ENCODE measurements around the gene CARD19. TPM values are rescaled to one million over a fixed set of nuclear protein-coding genes. Genes with fewer than 3 reads are reported as not detected.
"Not testable (repeated sequence)": the region's sequence is repeated elsewhere in the genome, so short reads cannot be mapped to it uniquely, and the experiment has no call there.

The CARD19 gene
- total RNA-seq, 1 experiment from 2014 or later: 26.1 TPM

DNA sequence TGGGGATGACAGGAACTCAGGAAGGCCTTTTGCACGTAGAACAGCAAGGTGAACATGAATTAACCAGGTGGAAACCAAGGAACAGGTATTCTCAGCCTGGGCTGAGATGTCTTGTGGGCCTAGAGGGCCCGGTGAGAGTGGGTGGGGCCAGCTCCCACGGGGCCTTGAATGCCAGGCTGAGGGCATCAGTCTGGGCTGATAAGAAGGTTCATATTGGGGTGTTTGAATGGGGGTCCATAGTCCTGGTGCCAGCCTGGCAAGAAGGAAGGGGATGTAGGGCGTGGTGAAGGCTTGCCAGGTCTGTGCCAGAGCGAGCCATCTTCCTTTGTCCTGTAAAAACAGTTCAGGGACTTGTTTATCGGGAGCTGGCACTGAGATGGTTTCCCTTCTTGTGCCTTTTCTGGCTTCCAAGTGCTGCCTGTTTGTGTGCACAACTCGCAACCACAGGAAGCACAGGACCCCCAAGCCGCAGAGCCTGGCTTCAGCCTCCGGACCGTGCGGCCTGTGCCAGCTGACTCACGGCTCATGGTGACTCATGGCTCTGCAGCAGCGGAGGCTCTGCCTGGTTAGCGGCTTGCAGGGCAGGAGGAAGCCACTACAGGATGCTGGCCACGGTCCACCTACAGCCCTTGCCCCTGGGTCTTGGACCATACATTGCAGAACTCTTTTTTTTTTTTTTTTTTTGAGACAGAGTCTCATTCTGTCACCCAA is 2.4 kb downstream of the CARD19 start:
- BruUV-seq (replicated peaks): no TSS peak
- CTCF ChIA-PET: interaction anchor here (0.7 to 1.3 kb wide), 3 partner anchors 11 to 177 kb away, joined by 3 to 7 read pairs (median 3); no protein-coding TSS in a partner anchor
- H3K27ac Mint-ChIP-seq (ENCODE audit: unreplicated experiment): peak overlapping the region; percentile 36
- H3K4me1 Mint-ChIP-seq (ENCODE audit: low read depth, unreplicated experiment): peaks cover 31% of the 10 kb centered on the region
- H3K9me3 Mint-ChIP-seq (ENCODE audit: low read depth, unreplicated experiment): no peaks in the 10 kb centered on the region
- peaks cover 31% of the 10 kb centered on the region for H3K36me3 Mint-ChIP-seq (ENCODE audit: insufficient read depth, unreplicated experiment)
- DNase-seq: peak; percentile 81
- TF ChIP-seq CTCF (IDR thresholded peaks at IDR 0.05; ENCODE audit: unreplicated experiment): no peak
- H3K4me3 Mint-ChIP-seq (ENCODE audit: low read depth, unreplicated experiment): peak overlapping the region; percentile 86
- intact Hi-C loops (cut with micrococcal nuclease; ENCODE audit: unreplicated experiment): loop anchor here (10.0 kb wide), 1 partner anchor 144 kb away; no protein-coding TSS in a partner anchor
- H3K27me3 Mint-ChIP-seq (ENCODE audit: unreplicated experiment): no peaks in the 10 kb centered on the region

DNA sequence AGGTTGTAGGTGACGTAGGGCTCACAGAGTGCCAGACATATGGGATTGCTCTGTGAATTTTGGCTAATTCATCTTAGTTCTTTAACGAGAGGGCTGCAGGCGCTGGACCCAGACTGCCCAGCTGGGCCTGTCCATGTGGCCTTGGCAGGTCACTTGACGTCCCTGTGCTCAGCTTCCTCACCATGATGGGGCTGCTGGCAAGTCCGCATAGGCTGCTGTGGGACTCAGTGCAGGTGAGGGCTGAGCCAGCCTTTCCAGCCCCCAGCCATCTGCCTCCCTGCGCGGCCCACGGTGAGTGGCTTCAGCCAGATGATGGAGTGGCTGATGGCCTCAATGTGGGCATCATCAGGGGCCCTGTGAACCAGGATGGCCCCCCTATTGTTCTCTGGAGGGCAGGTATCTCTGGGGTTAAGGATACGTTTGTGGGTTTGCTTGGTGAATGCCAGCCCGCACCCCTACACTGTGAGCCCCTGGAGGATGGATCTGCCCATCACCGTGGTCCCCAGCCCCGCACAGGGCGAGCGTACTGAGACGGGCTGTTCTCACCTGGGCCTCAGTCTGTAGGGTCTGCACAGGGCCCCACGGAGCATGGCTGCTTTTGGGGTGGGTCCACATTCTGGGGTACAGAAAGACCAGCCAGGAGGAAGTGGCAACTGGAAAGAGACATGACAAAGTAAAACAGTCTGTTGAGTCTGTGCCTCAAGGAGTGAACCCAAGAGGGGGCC is 3.7 kb downstream of the CARD19 start:
- peaks cover 3% of the 10 kb centered on the region for H3K9me3 Mint-ChIP-seq (ENCODE audit: low read depth, unreplicated experiment)
- no peak for TF ChIP-seq CTCF (IDR thresholded peaks at IDR 0.05; ENCODE audit: unreplicated experiment)
- no peak for DNase-seq
- no peak overlapping the region for H3K4me3 Mint-ChIP-seq (ENCODE audit: low read depth, unreplicated experiment)
- intact Hi-C loops (cut with micrococcal nuclease; ENCODE audit: unreplicated experiment): loop anchor here (10.0 kb wide), 1 partner anchor 145 kb away; no protein-coding TSS in a partner anchor
- H3K27ac Mint-ChIP-seq (ENCODE audit: unreplicated experiment): no peak overlapping the region
- no TSS peak for BruUV-seq (replicated peaks)
- H3K27me3 Mint-ChIP-seq (ENCODE audit: unreplicated experiment): no peaks in the 10 kb centered on the region
- peaks cover 17% of the 10 kb centered on the region for H3K4me1 Mint-ChIP-seq (ENCODE audit: low read depth, unreplicated experiment)
- CTCF ChIA-PET: no interaction called here
- H3K36me3 Mint-ChIP-seq (ENCODE audit: insufficient read depth, unreplicated experiment): peaks cover 26% of the 10 kb centered on the region

GRCh38 chr9:93100276-93100636 is 4.2 kb downstream of the CARD19 start:
- CTCF ChIA-PET: no interaction called here
- no peak for DNase-seq
- no TSS peak for BruUV-seq (replicated peaks)
- Mint-ChIP-seq H3K4me3 (ENCODE audit: low read depth, unreplicated experiment) (no peak overlapping the region), H3K27ac (ENCODE audit: unreplicated experiment) (no peak overlapping the region), H3K4me1 (ENCODE audit: low read depth, unreplicated experiment) (peaks cover 15% of the 10 kb centered on the region), H3K9me3 (ENCODE audit: low read depth, unreplicated experiment) (peaks cover 6% of the 10 kb centered on the region), H3K36me3 (ENCODE audit: insufficient read depth, unreplicated experiment) (peaks cover 26% of the 10 kb centered on the region), H3K27me3 (ENCODE audit: unreplicated experiment) (no peaks in the 10 kb centered on the region)
- intact Hi-C loops (cut with micrococcal nuclease; ENCODE audit: unreplicated experiment): no loop called here
- no peak for TF ChIP-seq CTCF (IDR thresholded peaks at IDR 0.05; ENCODE audit: unreplicated experiment)

- Mint-ChIP-seq H3K36me3 (ENCODE audit: insufficient read depth, unreplicated experiment) (peaks cover 18% of the 10 kb centered on the region), H3K4me1 (ENCODE audit: low read depth, unreplicated experiment) (peaks cover 15% of the 10 kb centered on the region)
- BruUV-seq (replicated peaks); H3K4me3 Mint-ChIP-seq (ENCODE audit: low read depth, unreplicated experiment); H3K27me3 Mint-ChIP-seq (ENCODE audit: unreplicated experiment); intact Hi-C loops (cut with micrococcal nuclease; ENCODE audit: unreplicated experiment); H3K27ac Mint-ChIP-seq (ENCODE audit: unreplicated experiment); DNase-seq; CTCF ChIA-PET; H3K9me3 Mint-ChIP-seq (ENCODE audit: low read depth, unreplicated experiment): not testable (repeated sequence)
These were observed 5.1 kb downstream of the CARD19 start for GRCh38 chr9:93101086-93101485.

DNA sequence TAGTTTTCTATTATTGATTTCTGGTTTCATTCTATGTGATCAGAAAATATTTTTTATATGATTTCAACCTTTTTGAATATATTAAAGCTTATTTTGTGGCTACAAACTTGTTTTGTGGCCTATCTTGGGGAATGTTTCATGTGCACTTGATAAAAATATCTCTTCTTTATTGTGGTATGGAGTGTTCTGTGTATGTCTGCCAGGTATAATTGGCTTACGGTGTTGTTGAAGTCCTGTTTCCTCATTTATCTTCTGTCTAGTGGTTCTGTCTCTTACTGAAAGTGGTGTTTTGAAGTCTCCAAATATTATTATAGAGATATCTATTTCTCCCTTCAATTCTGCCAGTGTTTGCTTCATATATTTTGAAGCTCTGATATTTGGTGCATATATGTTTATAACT is 9.6 kb downstream of the CARD19 start:
- no peak for TF ChIP-seq CTCF (IDR thresholded peaks at IDR 0.05; ENCODE audit: unreplicated experiment)
- CTCF ChIA-PET: no interaction called here
- no peaks in the 10 kb centered on the region for H3K4me1 Mint-ChIP-seq (ENCODE audit: low read depth, unreplicated experiment)
- H3K9me3 Mint-ChIP-seq (ENCODE audit: low read depth, unreplicated experiment): peaks cover 6% of the 10 kb centered on the region
- H3K36me3 Mint-ChIP-seq (ENCODE audit: insufficient read depth, unreplicated experiment): peaks cover 5% of the 10 kb centered on the region
- no peak overlapping the region for H3K27ac Mint-ChIP-seq (ENCODE audit: unreplicated experiment)
- H3K27me3 Mint-ChIP-seq (ENCODE audit: unreplicated experiment): no peaks in the 10 kb centered on the region
- no TSS peak for BruUV-seq (replicated peaks)
- H3K4me3 Mint-ChIP-seq (ENCODE audit: low read depth, unreplicated experiment): no peak overlapping the region
- DNase-seq: no peak
- intact Hi-C loops (cut with micrococcal nuclease; ENCODE audit: unreplicated experiment): no loop called here
